GM21619 (cell line): Measurements from ENCODE around the gene NRXN3.

ENCODE experiments used
- ATAC-seq: cut with Tn5 transposase; IDR thresholded peaks from one replicate; pipeline ENCODE4 v1.9.1; 2021; ENCODE audit not compliant: unreplicated experiment

The NRXN3 gene

GRCh38 chr14:79318371-79318770 lies 1148.2 kb downstream of the NRXN3 start:
- no peak for ATAC-seq

- no peak for ATAC-seq
Observed at GRCh38 chr14:79320561-79320960, 1150.4 kb downstream of the NRXN3 start.

- no peak for ATAC-seq
Observed at GRCh38 chr14:79321070-79321469, 1150.9 kb downstream of the NRXN3 start.

GRCh38 chr14:79325071-79325470 lies 1154.9 kb downstream of the NRXN3 start:
- ATAC-seq = no peak

GRCh38 chr14:79325557-79325956 lies 1155.4 kb downstream of the NRXN3 start:
- ATAC-seq = no peak

GRCh38 chr14:79328863-79329262 lies 1158.7 kb downstream of the NRXN3 start:
- ATAC-seq = no peak

GRCh38 chr14:79331830-79332229 lies 1161.7 kb downstream of the NRXN3 start:
- ATAC-seq = no peak

- ATAC-seq = no peak
Observed at GRCh38 chr14:79332504-79333197, 1162.5 kb downstream of the NRXN3 start.

- no peak for ATAC-seq
Observed at GRCh38 chr14:79333198-79333546, 1163.0 kb downstream of the NRXN3 start.

GRCh38 chr14:79334272-79334671 lies 1164.1 kb downstream of the NRXN3 start:
- no peak for ATAC-seq

- no peak for ATAC-seq
Observed at GRCh38 chr14:79337761-79338160, 1167.6 kb downstream of the NRXN3 start.

GRCh38 chr14:79342942-79343341 lies 1172.8 kb downstream of the NRXN3 start:
- no peak for ATAC-seq

- ATAC-seq = no peak
Observed at GRCh38 chr14:79351011-79351410, 1180.8 kb downstream of the NRXN3 start.

GRCh38 chr14:79352076-79352630 lies 1182.0 kb downstream of the NRXN3 start:
- ATAC-seq = no peak

GRCh38 chr14:79354336-79354735 lies 1184.2 kb downstream of the NRXN3 start:
- ATAC-seq = no peak

GRCh38 chr14:79356040-79356439 lies 1185.9 kb downstream of the NRXN3 start:
- no peak for ATAC-seq

GRCh38 chr14:79357307-79357706 lies 1187.1 kb downstream of the NRXN3 start:
- no peak for ATAC-seq

- ATAC-seq = no peak
Observed at GRCh38 chr14:79363291-79363690, 1193.1 kb downstream of the NRXN3 start.

- no peak for ATAC-seq
Observed at GRCh38 chr14:79369359-79370332, 1199.5 kb downstream of the NRXN3 start.

- ATAC-seq = no peak
Observed at GRCh38 chr14:79370969-79371368, 1200.8 kb downstream of the NRXN3 start.

GRCh38 chr14:79373451-79373850 lies 1203.3 kb downstream of the NRXN3 start:
- no peak for ATAC-seq

- ATAC-seq = no peak
Observed at GRCh38 chr14:79375356-79375755, 1205.2 kb downstream of the NRXN3 start.
